ENCODE results near the gene PTPN6. TPM values are rescaled to one million over a fixed set of nuclear protein-coding genes. Genes with fewer than 3 reads are reported as not detected.

Gene PTPN6
- total and polyA plus RNA-seq, 2 of the 4 experiments (the other 2 are of a cell fraction) = under 0.01 to 0.14 TPM

GRCh38 chr12:6947615-6948014 is 3.5 kb upstream of the PTPN6 start:
- WGBS, 2 experiments (ENCODE audit: extremely low coverage in 2 of 2, insufficient read length in 1 of 2) = 82% methylated on average over 4 of the region's 8 CpGs; no CpG with 5 or more reads in 1 of the 2 experiments
- intact Hi-C loops (cut with micrococcal nuclease) = no loop called here

More at GRCh38 chr12:6947615-6948014, 3.5 kb upstream of the PTPN6 start:
- H3K9me1 ChIP-seq (ENCODE audit: insufficient read depth, low read length) = 0 out of 2 replicates have a peak, but pooled peaks cover 2% of the 10 kb centered on the region
- no peak overlapping the region for H4K8ac ChIP-seq (ENCODE audit: low read depth in 2 of 2, low read length in 2 of 2)
- no peak overlapping the region for H3K4me3 ChIP-seq (ENCODE audit: insufficient read depth, low read depth, low read length)
- ChIA-PET POLR2A (ENCODE audit: unreplicated experiment) (no interaction called here), CTCF (interaction anchor here (0.6 to 0.7 kb wide), 2 partner anchors 69 to 199 kb away, joined by 4 to 5 read pairs; no protein-coding TSS in a partner anchor)
- H3K27me3 ChIP-seq (ENCODE audit: control insufficient read depth, insufficient read depth, low read length) = no peaks in the 10 kb centered on the region
- H3K4me1 ChIP-seq (ENCODE audit: control insufficient read depth, insufficient read depth, low read length) = peaks cover 5% of the 10 kb centered on the region; the same call in 1 of the 2 replicates
- H4K5ac ChIP-seq (ENCODE audit: low read depth, low read length) = no peak overlapping the region
- no TSS peak for BruUV-seq (replicated peaks)
- H3K18ac ChIP-seq (ENCODE audit: low read depth, low read length) = no peak overlapping the region
- no peak overlapping the region for H2BK120ac ChIP-seq (ENCODE audit: low read depth, low read length)
- H3K56ac ChIP-seq (ENCODE audit: extremely low read depth, insufficient read depth, low read length) = no peak overlapping the region
- H3K23ac ChIP-seq (ENCODE audit: low read depth, low read length) = no peak overlapping the region
- H4K20me1 ChIP-seq (ENCODE audit: insufficient read depth, low read length) = no peaks in the 10 kb centered on the region; the same call in 1 of the 2 replicates
- H3K27ac ChIP-seq (ENCODE audit: insufficient read depth, low read length) = no peak overlapping the region
- H2AK5ac ChIP-seq (ENCODE audit: low read depth, low read length) = no peak overlapping the region
- H3K9ac ChIP-seq (ENCODE audit: low read depth, low read length) = no peak overlapping the region
- H3K14ac ChIP-seq (replicated peaks; ENCODE audit: low read depth, low read length) = no peak overlapping the region
- dilution Hi-C loops (cut with HindIII; ENCODE audit: low sequenced_read_pairs, unreplicated experiment) (no loop called here), in situ Hi-C loops (cut with MboI; ENCODE audit: low sequenced_read_pairs) (loop anchor here (10.0 kb wide), 1 partner anchor 167 kb away; no protein-coding TSS in a partner anchor)
- H2AK9ac ChIP-seq (replicated peaks; ENCODE audit: low read depth, low read length, poor library complexity) = no peak overlapping the region
- no peak overlapping the region for H4K91ac ChIP-seq (ENCODE audit: insufficient read depth, low read depth, low read length)
- DNase-seq (no peak), ATAC-seq (ENCODE audit: low read depth) (no peak)
- no peak overlapping the region for H2AFZ ChIP-seq (replicated peaks; ENCODE audit: low read length, poor library complexity)
- H2BK15ac ChIP-seq (ENCODE audit: low read depth, low read length) = no peak overlapping the region
- peaks cover 8 to 13% of the 10 kb centered on the region in 2 experiments; a peak in 3 of 4 replicates for H3K79me1 ChIP-seq (ENCODE audit: low read depth in 1 of 2, low read length in 2 of 2)
- no peak for TF ChIP-seq MAFK (IDR thresholded peaks at IDR 0.05; ENCODE audit: low read depth, low read length)
- TF ChIP-seq, protein P1, sequence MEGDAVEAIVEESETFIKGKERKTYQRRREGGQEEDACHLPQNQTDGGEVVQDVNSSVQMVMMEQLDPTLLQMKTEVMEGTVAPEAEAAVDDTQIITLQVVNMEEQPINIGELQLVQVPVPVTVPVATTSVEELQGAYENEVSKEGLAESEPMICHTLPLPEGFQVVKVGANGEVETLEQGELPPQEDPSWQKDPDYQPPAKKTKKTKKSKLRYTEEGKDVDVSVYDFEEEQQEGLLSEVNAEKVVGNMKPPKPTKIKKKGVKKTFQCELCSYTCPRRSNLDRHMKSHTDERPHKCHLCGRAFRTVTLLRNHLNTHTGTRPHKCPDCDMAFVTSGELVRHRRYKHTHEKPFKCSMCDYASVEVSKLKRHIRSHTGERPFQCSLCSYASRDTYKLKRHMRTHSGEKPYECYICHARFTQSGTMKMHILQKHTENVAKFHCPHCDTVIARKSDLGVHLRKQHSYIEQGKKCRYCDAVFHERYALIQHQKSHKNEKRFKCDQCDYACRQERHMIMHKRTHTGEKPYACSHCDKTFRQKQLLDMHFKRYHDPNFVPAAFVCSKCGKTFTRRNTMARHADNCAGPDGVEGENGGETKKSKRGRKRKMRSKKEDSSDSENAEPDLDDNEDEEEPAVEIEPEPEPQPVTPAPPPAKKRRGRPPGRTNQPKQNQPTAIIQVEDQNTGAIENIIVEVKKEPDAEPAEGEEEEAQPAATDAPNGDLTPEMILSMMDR (conservative IDR thresholded peaks at IDR 0.05; ENCODE audit: low read depth, low read length) = no peak
- TF ChIP-seq, protein P2, sequence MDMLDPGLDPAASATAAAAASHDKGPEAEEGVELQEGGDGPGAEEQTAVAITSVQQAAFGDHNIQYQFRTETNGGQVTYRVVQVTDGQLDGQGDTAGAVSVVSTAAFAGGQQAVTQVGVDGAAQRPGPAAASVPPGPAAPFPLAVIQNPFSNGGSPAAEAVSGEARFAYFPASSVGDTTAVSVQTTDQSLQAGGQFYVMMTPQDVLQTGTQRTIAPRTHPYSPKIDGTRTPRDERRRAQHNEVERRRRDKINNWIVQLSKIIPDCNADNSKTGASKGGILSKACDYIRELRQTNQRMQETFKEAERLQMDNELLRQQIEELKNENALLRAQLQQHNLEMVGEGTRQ (IDR thresholded peaks at IDR 0.05; ENCODE audit: low read depth, low read length) = no peak
- no peak for TF ChIP-seq POLR2A (IDR thresholded peaks at IDR 0.05; ENCODE audit: low read depth, low read length)
- TF ChIP-seq BHLHE40 (IDR thresholded peaks at IDR 0.05; ENCODE audit: low read depth, low read length) = no peak
- no peak for TF ChIP-seq MAZ (IDR thresholded peaks at IDR 0.05; ENCODE audit: borderline replicate concordance, low read depth, low read length)
- no peak for TF ChIP-seq ELK1 (IDR thresholded peaks at IDR 0.05; ENCODE audit: borderline replicate concordance, low read depth, low read length)
- TF ChIP-seq RAD21 (IDR thresholded peaks at IDR 0.05; ENCODE audit: low read length) = no peak
- TF ChIP-seq CHD1 (IDR thresholded peaks at IDR 0.05; ENCODE audit: low read depth, low read length) = no peak
- TF ChIP-seq FOS (IDR thresholded peaks at IDR 0.05; ENCODE audit: low read depth, low read length) = no peak
- TF ChIP-seq MXI1 (IDR thresholded peaks at IDR 0.05; ENCODE audit: borderline replicate concordance, low read depth, low read length) = no peak
- TF ChIP-seq NFE2L2 (IDR thresholded peaks at IDR 0.05; ENCODE audit: low read depth, low read length) = no peak
- no peak for TF ChIP-seq RFX5 (IDR thresholded peaks at IDR 0.05; ENCODE audit: low read depth, low read length)
- TF ChIP-seq SMC3 (IDR thresholded peaks at IDR 0.05; ENCODE audit: low read depth, low read length) = no peak
- no peak for TF ChIP-seq RCOR1 (IDR thresholded peaks at IDR 0.05; ENCODE audit: insufficient replicate concordance, low read length)
- H3K4ac ChIP-seq (ENCODE audit: low read depth, low read length) = no peak overlapping the region
- peaks cover 4% of the 10 kb centered on the region for H3K36me3 ChIP-seq (ENCODE audit: control insufficient read depth, insufficient read depth, low read length)
- no peak overlapping the region for H2BK20ac ChIP-seq (ENCODE audit: low read depth, low read length)
- H3K4me2 ChIP-seq (ENCODE audit: low read depth, low read length) = no peak overlapping the region
- H2BK5ac ChIP-seq (ENCODE audit: low read depth, low read length, poor library complexity, severe bottlenecking) = no peak overlapping the region
- no peaks in the 10 kb centered on the region for H3K9me3 ChIP-seq (ENCODE audit: control insufficient read depth, insufficient read depth, low read length)
